HG03064 (cell line): ENCODE measurements around the gene UQCRC2.
"Not testable (repeated sequence)": the region's sequence is repeated elsewhere in the genome, so short reads cannot be mapped to it uniquely, and the experiment has no call there.

Experiments
- ATAC-seq: cut with Tn5 transposase; IDR thresholded peaks from one replicate; pipeline ENCODE4 v1.9.1; 2021; ENCODE audit warnings: low read depth; ENCODE audit not compliant: unreplicated experiment

UQCRC2 gene

GRCh38 chr16:21980032-21980431 is 26.9 kb downstream of the UQCRC2 start:
- ATAC-seq = no peak

GRCh38 chr16:21982108-21982507 is 28.9 kb downstream of the UQCRC2 start:
- no peak for ATAC-seq

GRCh38 chr16:21984062-21984461 is 30.9 kb downstream of the UQCRC2 start:
- no peak for ATAC-seq

- ATAC-seq = no peak
Observed at GRCh38 chr16:21985524-21985923, 32.4 kb downstream of the UQCRC2 start.

GRCh38 chr16:21986692-21987246 is 33.6 kb downstream of the UQCRC2 start:
- ATAC-seq = no peak

GRCh38 chr16:21987498-21987897 is 34.3 kb downstream of the UQCRC2 start:
- no peak for ATAC-seq

- no peak for ATAC-seq
Observed at GRCh38 chr16:21989133-21989532, 36.0 kb downstream of the UQCRC2 start.

- ATAC-seq = no peak
Observed at GRCh38 chr16:21989751-21990150, 36.6 kb downstream of the UQCRC2 start.

GRCh38 chr16:21990381-21990944 is 37.3 kb downstream of the UQCRC2 start:
- no peak for ATAC-seq

GRCh38 chr16:21991621-21992020 is 38.5 kb downstream of the UQCRC2 start:
- no peak for ATAC-seq

GRCh38 chr16:21994856-21995465 is 41.8 kb downstream of the UQCRC2 start:
- no peak for ATAC-seq

GRCh38 chr16:21996923-21997696 is 43.9 kb downstream of the UQCRC2 start:
- no peak for ATAC-seq

GRCh38 chr16:21997697-21998480 is 44.7 kb downstream of the UQCRC2 start:
- no peak for ATAC-seq

- ATAC-seq = no peak
Observed at GRCh38 chr16:22001591-22001990, 48.4 kb downstream of the UQCRC2 start.

- not testable (repeated sequence) for ATAC-seq
Observed at GRCh38 chr16:22002047-22002446, 48.9 kb downstream of the UQCRC2 start.

- ATAC-seq = no peak
Observed at GRCh38 chr16:22003195-22003594, 50.0 kb downstream of the UQCRC2 start.

GRCh38 chr16:22004341-22004740 is 51.2 kb downstream of the UQCRC2 start:
- no peak for ATAC-seq

GRCh38 chr16:22005746-22006145 is 52.6 kb downstream of the UQCRC2 start:
- no peak for ATAC-seq

- ATAC-seq = no peak
Observed at GRCh38 chr16:22006636-22007035, 53.5 kb downstream of the UQCRC2 start.

GRCh38 chr16:22007159-22007508 is 54.0 kb downstream of the UQCRC2 start:
- no peak for ATAC-seq
